ENCODE results near the gene MLKL. TPM values are rescaled to one million over a fixed set of nuclear protein-coding genes. Genes with fewer than 3 reads are reported as not detected.
"Not testable (repeated sequence)": the region's sequence is repeated elsewhere in the genome, so short reads cannot be mapped to it uniquely, and the experiment has no call there.

MLKL gene
- total RNA-seq, 1 experiment from 2014 or later: 6.8 TPM

DNA sequence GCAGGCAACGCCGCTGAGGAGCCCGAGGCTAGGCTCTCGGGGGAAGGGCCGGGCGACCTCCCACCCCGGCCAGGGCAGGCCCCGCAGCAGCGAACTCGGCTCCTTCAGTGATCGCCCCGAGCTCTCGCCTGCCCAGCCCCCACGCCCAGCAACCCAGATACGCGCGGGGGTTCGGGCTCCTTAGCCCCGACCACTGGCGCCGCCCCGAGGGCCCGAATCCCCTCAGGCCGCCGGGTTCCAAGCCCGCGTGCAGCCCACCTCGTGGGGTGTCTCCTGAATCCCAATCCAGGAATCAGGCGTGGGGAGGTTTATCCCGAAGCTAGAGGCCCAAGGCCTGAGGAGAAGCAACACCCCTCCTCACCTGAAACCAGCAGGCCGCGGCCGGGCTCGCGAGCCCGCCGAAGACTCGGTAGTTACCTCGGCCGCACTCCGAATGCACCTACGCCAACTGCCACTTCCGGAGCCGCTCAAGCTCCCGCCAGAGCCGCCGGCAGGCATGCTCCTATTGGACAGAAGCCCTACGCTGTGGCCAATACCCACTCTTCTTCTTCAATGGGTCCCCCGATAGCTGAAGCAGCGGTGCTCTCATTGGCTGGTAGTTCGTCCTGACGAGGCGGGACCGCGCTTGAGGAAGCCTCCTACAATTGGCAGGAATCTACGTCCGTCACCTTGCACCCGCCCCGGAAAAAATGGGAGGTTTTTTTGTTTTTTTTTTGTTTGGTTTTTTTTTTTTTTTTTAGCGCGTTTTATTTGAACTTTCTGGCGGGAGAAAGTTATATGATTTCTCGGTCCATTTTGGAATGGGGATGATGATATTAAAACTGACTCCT is 34.0 kb downstream of the MLKL start, which contains the start of gene RFWD3:
Gene RFWD3 (minus strand): TSS at position 453 of the 830 bp plus-strand sequence. CDS start 5,428 bp downstream, outside the sequence.
- Histone ChIP-seq H3K9me3 (replicated peaks) (no peaks in the 10 kb centered on the region), H3K4me1 (replicated peaks) (peaks cover 12% of the 10 kb centered on the region), H3K4me3 (peak within 1 kb of the TSS; percentile 78), H3K27me3 (replicated peaks) (no peaks in the 10 kb centered on the region), H3K27ac (peak within 1 kb of the TSS; percentile 92), H3K36me3 (peaks cover 50% of the 10 kb centered on the region)
- peak; percentile 98 to 99 for DNase-seq (ENCODE audit: low read depth in 1 of 2, low spot score in 2 of 2)

DNA sequence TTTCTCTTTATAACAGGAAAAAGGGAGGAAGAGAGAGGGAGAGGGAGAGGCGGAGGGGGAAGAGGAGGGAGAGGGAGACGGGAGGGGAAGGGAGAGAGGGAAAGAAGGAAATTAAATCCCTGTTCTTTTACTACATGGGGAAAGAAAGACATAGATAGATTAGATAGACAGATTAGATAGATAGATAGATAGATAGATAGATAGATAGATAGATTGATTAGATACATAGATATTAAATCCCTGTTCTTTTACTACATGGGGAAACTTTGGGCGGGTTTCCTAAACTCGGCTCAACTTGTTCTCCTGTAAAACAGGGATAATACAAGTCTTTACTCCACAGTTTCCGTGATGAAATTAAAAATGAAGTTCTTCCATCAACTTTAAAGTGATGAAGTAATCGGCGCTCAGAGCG is 34.6 kb downstream of the MLKL start:
- H3K4me1 ChIP-seq (replicated peaks): peaks cover 12% of the 10 kb centered on the region
- peaks cover 56% of the 10 kb centered on the region for H3K36me3 ChIP-seq
- H3K4me3 ChIP-seq: peak overlapping the region; percentile 78
- H3K9me3 ChIP-seq (replicated peaks): no peaks in the 10 kb centered on the region
- peak overlapping the region; percentile 92 for H3K27ac ChIP-seq
- DNase-seq (ENCODE audit: low read depth in 1 of 2, low spot score in 2 of 2): no peak
- no peaks in the 10 kb centered on the region for H3K27me3 ChIP-seq (replicated peaks)

DNA sequence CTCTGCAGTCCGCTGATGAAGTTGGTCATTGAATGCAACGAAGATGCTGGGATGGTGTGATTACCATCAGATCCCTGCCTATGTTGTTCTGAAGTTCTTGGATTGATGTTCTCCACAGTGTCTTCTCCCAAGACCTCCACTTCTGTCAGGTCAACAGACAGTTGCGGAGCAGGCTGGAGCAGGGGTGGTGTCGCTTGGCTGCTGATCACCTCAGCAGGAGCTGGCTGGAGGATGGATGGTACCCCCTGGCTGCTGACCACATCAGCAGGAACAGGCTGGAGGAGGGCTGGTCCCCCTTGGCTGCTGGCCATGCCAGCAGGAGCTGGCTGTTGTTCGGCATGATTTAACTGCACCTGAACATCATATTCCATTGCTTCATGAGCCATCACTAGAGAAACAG is 39.6 kb downstream of the MLKL start:
- Histone ChIP-seq H3K4me1 (replicated peaks) (peaks cover 4% of the 10 kb centered on the region; the same call in 1 of the 2 replicates), H3K9me3 (replicated peaks) (no peaks in the 10 kb centered on the region), H3K4me3 (no peak overlapping the region), H3K27ac (no peak overlapping the region), H3K36me3 (peaks cover 98% of the 10 kb centered on the region), H3K27me3 (replicated peaks) (no peaks in the 10 kb centered on the region)
- DNase-seq (ENCODE audit: low read depth in 1 of 2, low spot score in 2 of 2): peak in 1 of 2 experiments; percentile 28

DNA sequence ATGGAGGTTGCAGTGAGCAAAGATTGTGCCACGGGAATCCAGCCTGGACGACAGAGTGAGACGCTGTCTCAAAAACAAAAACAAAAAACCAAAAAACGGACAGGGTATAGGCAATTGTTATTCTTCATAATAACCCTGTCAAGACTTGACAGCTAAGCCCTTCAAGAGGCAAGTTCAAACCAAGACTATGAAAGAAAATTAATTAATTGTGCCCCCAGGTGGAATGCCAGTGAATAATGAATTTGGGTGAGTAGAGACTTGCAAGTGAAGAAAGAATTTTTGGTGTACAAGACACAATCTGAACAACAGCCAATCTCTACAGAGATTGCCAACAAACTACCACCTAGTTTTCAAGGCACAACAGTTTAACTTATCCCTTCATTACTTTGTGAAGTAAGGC is 40.3 kb downstream of the MLKL start:
- no peaks in the 10 kb centered on the region for H3K27me3 ChIP-seq (replicated peaks)
- H3K9me3 ChIP-seq (replicated peaks): no peaks in the 10 kb centered on the region
- H3K27ac ChIP-seq: no peak overlapping the region
- peaks cover 98% of the 10 kb centered on the region for H3K36me3 ChIP-seq
- H3K4me3 ChIP-seq: no peak overlapping the region
- H3K4me1 ChIP-seq (replicated peaks): peaks cover 4% of the 10 kb centered on the region; the same call in 1 of the 2 replicates
- DNase-seq (ENCODE audit: low read depth in 1 of 2, low spot score in 2 of 2): no peak

DNA sequence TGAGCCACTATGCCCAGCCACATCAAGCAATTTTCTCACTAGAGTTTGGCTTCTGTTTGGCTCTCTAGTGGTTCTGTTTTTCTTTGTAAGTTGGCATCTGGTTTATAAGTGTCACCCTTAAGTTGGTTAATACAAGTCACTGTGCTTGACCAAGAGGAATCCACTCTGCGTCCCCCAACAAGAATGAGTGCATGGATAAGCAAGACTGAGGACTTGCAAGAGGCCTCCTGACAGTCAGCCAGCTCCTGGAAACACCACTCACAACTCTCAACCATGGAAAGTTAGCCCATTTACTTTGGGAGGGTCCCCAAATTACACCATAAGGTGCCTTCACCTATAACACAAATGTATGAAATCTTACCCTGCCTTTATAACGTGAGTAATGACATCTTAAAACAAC is 41.6 kb downstream of the MLKL start:
- Histone ChIP-seq H3K9me3 (replicated peaks) (no peaks in the 10 kb centered on the region), H3K27ac (no peak overlapping the region), H3K36me3 (peaks cover 97% of the 10 kb centered on the region), H3K4me3 (no peak overlapping the region), H3K4me1 (replicated peaks) (no peaks in the 10 kb centered on the region; the same call in 1 of the 2 replicates), H3K27me3 (replicated peaks) (no peaks in the 10 kb centered on the region)
- DNase-seq (ENCODE audit: low read depth in 1 of 2, low spot score in 2 of 2): no peak

DNA sequence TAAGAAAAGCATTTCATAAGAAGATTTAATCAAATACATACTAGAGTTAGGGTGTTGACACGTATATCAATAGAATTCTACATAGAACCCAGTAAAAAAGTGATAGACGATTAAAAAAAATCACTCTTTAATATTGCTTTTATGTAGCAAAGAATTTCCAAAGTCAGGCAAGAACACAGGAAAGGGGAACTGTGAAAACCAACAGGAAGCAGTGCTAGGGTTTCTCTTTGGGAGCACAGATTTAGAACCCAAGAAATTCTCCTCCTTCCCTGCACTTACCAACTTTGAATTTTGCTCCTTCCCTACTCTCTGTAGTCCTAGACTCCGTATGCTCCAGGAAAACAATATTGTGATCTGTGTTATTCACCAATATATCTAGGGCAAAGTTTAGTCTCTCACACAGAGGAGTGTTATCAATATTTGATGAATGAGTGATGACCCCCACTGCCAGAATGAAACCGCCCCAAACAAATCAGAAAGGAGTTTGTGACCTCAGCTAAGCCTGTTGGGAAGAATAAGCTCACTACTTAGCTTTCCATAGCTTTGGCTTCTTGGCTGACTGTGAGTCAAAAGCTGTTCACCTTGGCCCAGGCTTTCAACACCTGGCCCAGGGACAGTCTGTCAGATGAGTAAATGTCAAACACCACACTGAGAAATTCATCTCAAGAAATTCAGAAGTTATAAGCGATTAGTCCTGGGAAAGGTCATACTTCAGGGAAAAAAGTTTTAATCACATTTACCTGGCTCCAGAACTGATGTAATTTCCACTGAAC is 42.6 kb downstream of the MLKL start:
- H3K4me3 ChIP-seq: no peak overlapping the region
- no peaks in the 10 kb centered on the region for H3K9me3 ChIP-seq (replicated peaks)
- H3K27ac ChIP-seq: no peak overlapping the region
- H3K4me1 ChIP-seq (replicated peaks): no peaks in the 10 kb centered on the region; the same call in none of the 2 replicates
- peaks cover 97% of the 10 kb centered on the region for H3K36me3 ChIP-seq
- DNase-seq (ENCODE audit: low read depth in 1 of 2, low spot score in 2 of 2): no peak
- H3K27me3 ChIP-seq (replicated peaks): no peaks in the 10 kb centered on the region

DNA sequence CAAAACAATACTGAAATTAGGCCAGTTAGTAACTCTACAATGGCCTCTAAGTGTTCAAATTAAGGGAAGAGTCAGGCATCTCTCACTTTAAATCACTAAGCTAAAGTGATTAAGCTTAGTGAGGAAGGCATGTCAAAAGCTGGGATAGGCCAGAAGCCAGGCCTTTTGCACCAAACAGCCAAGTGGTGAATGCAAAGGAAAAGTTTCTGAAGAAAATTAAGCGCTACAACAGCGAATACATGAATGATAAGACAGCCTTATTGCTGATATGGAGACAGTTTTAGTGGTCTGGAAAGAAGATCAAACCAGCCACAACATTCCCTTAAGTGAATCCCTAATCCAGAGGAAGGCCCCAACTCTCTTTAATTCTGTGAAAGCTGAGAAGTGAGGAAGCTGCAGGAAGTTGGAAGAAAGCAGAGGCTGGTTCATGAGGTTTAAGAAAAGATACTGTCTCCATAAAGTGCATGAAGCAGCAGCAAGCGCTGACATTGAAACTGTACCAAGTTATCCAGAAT is 46.1 kb downstream of the MLKL start:
- no peaks in the 10 kb centered on the region for H3K27me3 ChIP-seq (replicated peaks)
- H3K4me1 ChIP-seq (replicated peaks): no peaks in the 10 kb centered on the region; the same call in 1 of the 2 replicates
- H3K9me3 ChIP-seq (replicated peaks): no peaks in the 10 kb centered on the region
- peaks cover 97% of the 10 kb centered on the region for H3K36me3 ChIP-seq
- no peak for DNase-seq (ENCODE audit: low read depth in 1 of 2, low spot score in 2 of 2)
- no peak overlapping the region for H3K27ac ChIP-seq
- H3K4me3 ChIP-seq: no peak overlapping the region

DNA sequence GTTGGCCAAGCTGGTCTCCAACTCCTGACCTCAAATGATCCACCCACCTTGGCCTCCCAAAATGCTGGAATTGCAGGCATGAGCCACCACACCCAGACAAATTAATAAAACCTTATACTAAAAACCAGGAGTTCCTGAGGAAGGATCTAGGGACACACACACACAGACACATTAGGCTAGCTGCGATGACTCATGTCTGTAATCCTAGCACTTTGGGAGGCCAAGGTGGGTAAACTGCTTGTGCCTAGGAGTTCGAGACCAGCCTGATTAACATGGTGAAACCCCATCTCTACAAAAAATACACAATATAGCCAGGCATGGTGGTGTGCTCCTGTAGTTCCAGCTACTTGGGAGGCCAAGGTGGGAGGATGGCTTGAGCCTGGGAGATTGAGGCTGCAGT is 47.8 kb downstream of the MLKL start:
- peaks cover 97% of the 10 kb centered on the region for H3K36me3 ChIP-seq
- not testable (repeated sequence) for H3K9me3 ChIP-seq (replicated peaks); H3K27ac ChIP-seq; DNase-seq (ENCODE audit: low read depth in 1 of 2, low spot score in 2 of 2); H3K4me3 ChIP-seq; H3K4me1 ChIP-seq (replicated peaks); H3K27me3 ChIP-seq (replicated peaks)

DNA sequence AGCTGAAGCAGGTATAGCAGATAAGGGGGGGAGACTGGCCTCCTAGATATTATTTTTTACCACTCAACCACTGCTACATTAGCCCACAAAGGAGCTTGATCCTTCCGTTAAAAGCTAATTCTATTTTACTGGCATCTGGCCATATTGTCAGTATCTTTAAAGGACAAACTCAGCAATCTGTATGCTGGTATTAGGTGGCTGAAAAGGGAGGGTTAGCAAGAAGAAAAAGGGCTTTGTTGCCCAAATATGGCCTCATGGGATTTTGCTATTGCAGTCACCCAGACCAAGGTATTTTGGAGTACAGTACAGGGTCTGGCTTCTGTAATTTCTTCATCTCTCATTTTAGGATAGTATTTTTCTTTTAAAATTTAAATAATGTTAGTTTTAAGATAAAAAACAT is 48.4 kb downstream of the MLKL start:
- Histone ChIP-seq H3K4me1 (replicated peaks) (no peaks in the 10 kb centered on the region; the same call in 1 of the 2 replicates), H3K27me3 (replicated peaks) (no peaks in the 10 kb centered on the region), H3K9me3 (replicated peaks) (no peaks in the 10 kb centered on the region), H3K27ac (no peak overlapping the region), H3K36me3 (peaks cover 97% of the 10 kb centered on the region), H3K4me3 (no peak overlapping the region)
- no peak for DNase-seq (ENCODE audit: low read depth in 1 of 2, low spot score in 2 of 2)

DNA sequence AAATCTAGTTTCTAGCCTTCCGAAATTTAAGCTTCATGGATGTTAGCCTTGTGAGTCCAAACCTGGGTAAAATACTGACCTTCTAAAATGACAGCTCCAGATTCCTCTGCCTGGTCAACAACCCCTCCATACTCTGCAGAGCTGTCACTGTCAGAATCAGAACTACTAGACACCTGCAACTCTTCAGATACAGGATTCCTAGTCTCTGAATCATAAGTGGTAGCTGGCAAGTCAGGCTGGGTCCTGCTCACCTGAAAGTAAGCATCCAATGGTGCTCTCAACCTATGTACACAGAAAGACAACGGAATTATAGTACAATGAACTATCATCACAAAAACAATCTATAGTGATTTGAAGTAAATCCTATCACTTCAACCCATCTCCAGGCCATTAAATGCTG is 48.8 kb downstream of the MLKL start:
- H3K27ac ChIP-seq: no peak overlapping the region
- H3K4me3 ChIP-seq: no peak overlapping the region
- H3K27me3 ChIP-seq (replicated peaks): no peaks in the 10 kb centered on the region
- no peaks in the 10 kb centered on the region for H3K9me3 ChIP-seq (replicated peaks)
- DNase-seq (ENCODE audit: low read depth in 1 of 2, low spot score in 2 of 2): no peak
- peaks cover 97% of the 10 kb centered on the region for H3K36me3 ChIP-seq
- H3K4me1 ChIP-seq (replicated peaks): no peaks in the 10 kb centered on the region; the same call in 1 of the 2 replicates

DNA sequence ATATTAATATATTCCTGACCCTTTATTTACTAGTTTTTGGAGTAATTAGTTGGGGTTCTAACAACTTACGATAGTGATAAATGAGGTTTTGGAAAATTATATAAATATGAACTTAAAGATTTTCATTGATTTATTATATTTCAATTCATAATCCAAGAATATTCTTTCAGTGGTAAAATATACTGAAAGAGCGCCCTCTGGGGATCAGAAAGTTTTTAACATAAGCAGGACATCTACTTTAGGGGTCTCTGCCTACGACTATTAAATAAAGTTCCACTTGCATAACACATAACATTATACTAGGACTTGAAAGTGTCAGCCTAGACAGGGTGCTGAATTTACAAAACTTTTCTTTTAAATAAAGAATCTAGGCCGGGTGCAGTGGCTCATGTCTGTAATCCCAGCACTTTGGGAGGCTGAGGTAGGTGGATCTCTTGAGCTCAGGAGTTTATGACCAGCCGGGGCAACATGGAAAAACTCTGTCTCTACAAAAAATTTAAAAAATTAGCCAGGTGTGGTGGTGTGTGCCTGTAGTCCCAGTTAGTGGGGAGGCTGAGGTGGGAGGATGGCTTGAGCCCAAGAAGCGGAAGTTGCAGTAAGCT is 49.6 kb downstream of the MLKL start:
- H3K9me3 ChIP-seq (replicated peaks): no peaks in the 10 kb centered on the region
- H3K36me3 ChIP-seq: peaks cover 98% of the 10 kb centered on the region
- no peaks in the 10 kb centered on the region for H3K27me3 ChIP-seq (replicated peaks)
- no peaks in the 10 kb centered on the region; the same call in 1 of the 2 replicates for H3K4me1 ChIP-seq (replicated peaks)
- H3K27ac ChIP-seq: no peak overlapping the region
- no peak overlapping the region for H3K4me3 ChIP-seq
- DNase-seq (ENCODE audit: low read depth in 1 of 2, low spot score in 2 of 2): no peak

DNA sequence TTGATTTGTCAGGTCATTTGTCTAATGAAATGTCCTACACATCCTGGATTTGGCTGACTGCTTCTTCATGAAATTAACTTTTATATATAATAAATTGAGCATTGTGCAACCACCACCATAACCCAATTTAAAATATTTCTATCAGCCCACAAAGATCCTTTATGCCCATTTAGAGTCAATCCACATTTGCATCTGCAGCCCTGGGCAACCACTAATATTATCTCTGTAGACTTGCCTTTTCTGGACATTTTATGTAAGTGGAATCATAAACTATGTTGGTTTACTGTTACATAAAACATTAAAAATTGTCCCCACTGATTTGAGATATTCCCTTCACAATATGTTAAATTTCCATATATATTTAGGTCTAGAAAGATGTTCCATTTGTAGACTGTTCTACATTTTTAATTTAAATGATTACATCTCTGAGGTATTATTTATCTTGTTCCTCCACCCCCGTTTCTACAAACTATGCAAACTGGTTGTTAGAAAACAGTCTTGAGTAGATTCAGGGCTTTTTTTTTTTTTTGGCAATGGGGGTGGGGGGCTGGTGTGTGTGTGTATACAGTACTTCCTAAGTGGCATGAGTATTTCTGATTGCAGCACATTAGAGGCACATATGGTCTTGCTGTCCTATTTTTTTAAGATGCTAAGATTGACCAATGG is 50.7 kb downstream of the MLKL start:
- DNase-seq (ENCODE audit: low read depth in 1 of 2, low spot score in 2 of 2): no peak
- Histone ChIP-seq H3K4me1 (replicated peaks) (no peaks in the 10 kb centered on the region; the same call in 1 of the 2 replicates), H3K9me3 (replicated peaks) (no peaks in the 10 kb centered on the region), H3K27ac (no peak overlapping the region), H3K4me3 (no peak overlapping the region), H3K36me3 (peaks cover 99% of the 10 kb centered on the region), H3K27me3 (replicated peaks) (no peaks in the 10 kb centered on the region)

DNA sequence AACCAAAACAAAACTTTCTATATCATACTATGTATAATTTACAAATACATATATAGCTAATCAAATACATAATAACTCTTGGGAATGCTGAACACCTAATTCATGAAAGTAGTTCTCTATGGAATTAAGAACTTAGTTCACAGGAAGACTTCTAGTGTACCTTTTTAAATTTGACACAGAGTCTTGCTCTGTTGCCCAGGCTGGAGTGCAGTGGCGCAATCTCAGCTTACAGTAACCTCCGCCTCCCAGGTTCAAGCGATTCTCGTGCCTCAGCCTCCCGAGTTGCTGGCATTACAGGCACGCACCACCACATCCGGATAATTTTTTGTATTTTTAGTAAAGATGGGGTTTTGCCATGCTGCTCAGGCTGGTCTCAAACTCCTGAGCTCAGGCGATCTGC is 58.7 kb downstream of the MLKL start:
- Histone ChIP-seq H3K36me3 (peaks cover 97% of the 10 kb centered on the region), H3K9me3 (replicated peaks) (no peaks in the 10 kb centered on the region), H3K27me3 (replicated peaks) (no peaks in the 10 kb centered on the region), H3K27ac (no peak overlapping the region), H3K4me3 (no peak overlapping the region), H3K4me1 (replicated peaks) (no peaks in the 10 kb centered on the region)
- no peak for DNase-seq (ENCODE audit: low read depth in 1 of 2, low spot score in 2 of 2)
